ES-I3 (cell line): ENCODE data around the gene LDHB.

Experiments used
- H3K36me3 ChIP-seq: 2 replicates; pipeline ENCODE4 v1.6.1; 2013; ENCODE audit warnings: mild to moderate bottlenecking, low read length, control low read depth, moderate library complexity; ENCODE audit not compliant: insufficient read depth
- H3K4me1 ChIP-seq: 2 replicates; pipeline ENCODE4 v1.6.1; 2013; ENCODE audit warnings: mild to moderate bottlenecking, control low read depth, low read length; ENCODE audit not compliant: insufficient read depth
- H3K9ac ChIP-seq: 2 replicates; pipeline ENCODE4 v1.6.1; 2013; ENCODE audit warnings: low read depth, mild to moderate bottlenecking, low read length, moderate library complexity
- H3K9me3 ChIP-seq: 2 replicates; pipeline ENCODE4 v1.6.1; 2013; ENCODE audit warnings: mild to moderate bottlenecking, low read length, moderate library complexity; ENCODE audit not compliant: control insufficient read depth, insufficient read depth

Gene LDHB

DNA sequence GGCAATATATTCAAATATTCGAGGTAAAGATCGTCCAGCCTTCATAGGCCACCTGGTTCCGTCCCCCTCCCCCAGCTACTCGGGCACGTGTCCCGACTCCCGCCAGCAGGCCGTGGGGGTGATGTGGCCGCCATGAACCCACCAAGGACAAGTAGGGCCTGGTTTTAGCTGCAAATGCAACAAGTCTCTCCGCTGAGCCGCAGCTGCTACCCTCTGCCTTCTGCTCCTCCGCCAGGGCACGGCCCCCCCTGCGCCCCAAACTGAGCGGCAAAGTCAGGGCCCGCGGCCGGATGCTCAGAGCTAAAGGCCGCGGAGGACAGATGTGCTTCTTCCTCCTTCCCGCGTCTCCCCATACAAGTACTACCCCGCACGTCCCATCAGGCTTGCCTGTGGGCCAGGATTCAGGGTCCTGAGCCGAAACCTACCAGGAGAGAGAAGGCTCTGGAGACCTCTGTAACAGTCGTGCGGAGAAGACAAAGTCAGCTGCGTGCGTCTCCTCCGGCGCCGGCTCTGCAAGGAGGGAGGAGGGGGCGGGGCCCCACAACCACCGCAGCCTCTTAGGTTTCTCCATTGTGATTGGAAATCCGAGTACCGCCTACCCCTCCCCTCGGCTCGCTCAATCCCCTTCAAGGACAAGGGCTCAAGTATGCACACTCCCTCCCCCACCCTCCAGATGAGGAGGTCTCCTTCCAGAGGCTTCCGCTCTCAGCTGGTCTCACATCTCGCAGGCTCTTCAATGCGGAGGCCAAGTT is at the start of gene LDHB:
Gene LDHB, minus strand, starts transcription at position 517 of the 752 bp plus-strand sequence. CDS start 3,171 bp downstream, outside the sequence.
- Histone ChIP-seq H3K36me3 (peaks cover 9% of the 10 kb centered on the region), H3K4me1 (peaks cover 8% of the 10 kb centered on the region; the same call in 1 of the 2 replicates), H3K9me3 (no peaks in the 10 kb centered on the region), H3K9ac (peak within 1 kb of the TSS; percentile 94)

DNA sequence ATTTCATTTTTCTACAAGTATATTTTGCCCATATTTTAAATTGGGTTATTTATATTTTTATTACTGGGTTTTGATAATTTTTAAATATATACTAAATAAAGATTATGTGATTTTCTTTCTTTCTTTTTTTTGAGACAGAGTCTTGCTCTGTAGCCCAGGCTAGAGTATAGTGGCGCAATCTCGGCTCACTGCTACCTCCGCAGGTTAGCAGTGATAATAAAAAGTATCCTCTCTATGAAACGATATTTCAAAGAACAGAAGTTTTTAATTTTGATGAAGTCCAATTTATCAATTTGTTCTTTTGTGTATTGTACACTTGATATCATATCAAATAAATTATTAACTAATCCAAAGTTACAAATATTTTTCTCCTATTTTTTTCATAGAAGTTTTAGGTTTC is 47.2 kb upstream of the LDHB start:
- Histone ChIP-seq H3K9ac (no peak overlapping the region), H3K9me3 (no peaks in the 10 kb centered on the region), H3K4me1 (no peaks in the 10 kb centered on the region), H3K36me3 (no peaks in the 10 kb centered on the region)

DNA sequence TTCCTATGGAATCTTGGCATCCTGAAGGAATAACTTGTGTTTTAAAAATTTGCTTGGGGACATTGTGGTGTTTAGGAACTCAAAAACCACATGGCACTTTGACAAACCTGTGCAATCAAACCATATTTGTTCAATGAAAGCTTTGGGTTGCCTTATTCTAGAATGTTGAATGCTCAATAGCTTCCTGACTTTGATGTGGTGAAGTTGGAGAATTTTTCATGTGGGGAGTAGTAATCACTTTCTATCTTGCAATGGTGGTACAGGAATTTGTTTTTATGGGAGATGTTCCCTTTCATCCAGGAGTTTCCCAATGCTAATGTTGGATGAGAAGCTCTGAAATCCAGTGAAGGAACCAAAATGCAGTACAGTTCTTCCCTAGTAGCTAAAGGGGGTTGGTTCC is 42.2 kb upstream of the LDHB start:
- Histone ChIP-seq H3K4me1 (0 out of 2 replicates have a peak, but pooled peaks cover 3% of the 10 kb centered on the region), H3K9me3 (no peaks in the 10 kb centered on the region), H3K36me3 (no peaks in the 10 kb centered on the region), H3K9ac (no peak overlapping the region)

DNA sequence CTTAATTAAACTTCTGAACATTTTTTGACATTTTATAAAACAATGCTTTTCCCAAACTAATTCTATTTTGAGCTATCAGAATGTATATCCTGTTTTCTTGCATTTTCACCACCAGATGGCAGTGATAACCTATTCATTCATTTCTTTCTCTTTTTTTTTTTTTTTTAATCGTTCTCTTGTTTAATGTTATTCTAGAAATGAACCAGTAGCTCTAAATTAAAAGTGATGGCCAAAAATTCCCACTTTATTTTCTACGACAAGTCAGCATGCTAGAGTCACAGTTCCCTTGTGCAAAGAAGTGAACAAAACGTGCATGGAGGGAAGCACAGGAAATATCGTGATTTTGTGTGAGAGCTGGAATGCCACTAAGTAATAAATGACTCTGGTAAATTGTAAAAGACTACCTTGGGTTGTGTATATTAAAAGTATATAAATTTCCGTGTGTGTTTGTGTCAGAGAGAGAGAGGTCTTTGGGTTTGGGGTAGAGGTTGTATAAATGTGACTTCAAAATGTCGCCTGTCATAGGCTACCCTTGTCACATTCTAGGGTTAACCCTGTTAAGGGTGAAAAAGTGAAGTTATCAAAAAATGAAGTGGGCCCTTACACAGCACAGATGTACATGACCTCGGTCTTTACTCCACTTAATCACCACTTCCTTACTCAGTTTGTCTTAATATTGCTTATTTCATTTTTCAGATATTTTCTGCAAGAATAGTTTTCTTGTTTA is 40.4 kb upstream of the LDHB start:
- Histone ChIP-seq H3K36me3 (no peaks in the 10 kb centered on the region), H3K9me3 (no peaks in the 10 kb centered on the region), H3K4me1 (0 out of 2 replicates have a peak, but pooled peaks cover 3% of the 10 kb centered on the region), H3K9ac (no peak overlapping the region)

DNA sequence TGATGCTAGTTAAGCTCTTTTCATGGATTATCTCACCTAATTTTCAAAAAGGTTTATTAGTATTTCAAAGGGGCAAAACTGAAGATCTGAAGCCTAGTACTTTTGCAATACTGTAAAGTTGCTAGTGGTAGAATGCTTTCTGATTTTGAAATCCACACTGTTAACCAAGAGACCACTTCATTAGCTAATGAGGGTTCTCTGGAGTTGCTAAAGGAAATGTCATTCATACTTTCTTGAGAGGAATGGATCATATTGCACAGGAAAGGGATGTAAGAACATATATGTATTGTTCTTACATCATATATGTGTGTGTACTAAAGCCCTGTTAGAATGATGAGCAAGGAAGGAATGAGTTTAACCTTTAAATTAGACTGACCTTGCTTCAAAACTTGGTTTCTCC is 39.0 kb upstream of the LDHB start:
- Histone ChIP-seq H3K36me3 (no peaks in the 10 kb centered on the region), H3K9ac (no peak overlapping the region), H3K4me1 (0 out of 2 replicates have a peak, but pooled peaks cover 3% of the 10 kb centered on the region), H3K9me3 (no peaks in the 10 kb centered on the region)

DNA sequence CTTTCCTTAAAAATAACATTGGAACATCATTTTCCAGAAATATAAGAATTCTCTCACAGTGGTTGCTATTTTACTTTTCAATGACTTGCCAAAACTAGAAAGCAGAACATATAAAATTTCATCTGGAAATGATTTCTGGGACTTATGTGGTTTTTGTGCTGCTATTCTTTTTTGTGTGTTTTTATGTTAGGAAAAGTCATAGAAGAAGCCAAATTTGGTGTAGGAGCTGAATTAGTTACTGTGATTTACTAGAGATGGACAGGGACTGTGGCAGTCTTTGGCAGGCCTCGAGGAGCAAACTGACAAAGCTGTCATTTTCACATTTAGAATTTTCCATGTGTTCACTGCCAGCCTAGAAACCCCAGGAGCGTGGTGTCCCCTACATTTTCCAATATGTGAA is 38.3 kb upstream of the LDHB start:
- no peaks in the 10 kb centered on the region for H3K36me3 ChIP-seq
- no peaks in the 10 kb centered on the region for H3K9me3 ChIP-seq
- H3K4me1 ChIP-seq = 0 out of 2 replicates have a peak, but pooled peaks cover 3% of the 10 kb centered on the region
- no peak overlapping the region for H3K9ac ChIP-seq

DNA sequence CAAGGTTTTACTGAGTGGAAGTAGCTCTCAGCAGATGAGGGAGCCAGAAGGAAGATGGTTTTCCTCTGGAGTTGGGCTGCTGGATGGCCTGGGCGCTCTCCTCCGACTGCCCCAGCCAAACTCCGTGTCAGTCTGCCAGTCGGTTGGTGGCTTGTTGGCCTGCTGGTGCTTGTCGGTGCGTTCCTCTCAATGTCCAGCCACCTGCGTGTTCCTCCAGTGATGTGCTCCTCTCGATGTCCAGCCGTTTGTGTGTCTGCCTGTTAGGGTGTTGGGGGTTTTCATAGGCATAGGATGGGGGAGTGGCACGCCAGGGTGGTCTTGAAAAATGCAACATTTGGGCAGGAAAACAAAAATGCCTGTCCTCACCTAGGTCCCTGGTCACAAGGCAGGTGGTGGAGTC is 37.0 kb upstream of the LDHB start:
- H3K36me3 ChIP-seq = no peaks in the 10 kb centered on the region
- H3K4me1 ChIP-seq = 0 out of 2 replicates have a peak, but pooled peaks cover 3% of the 10 kb centered on the region
- no peak overlapping the region for H3K9ac ChIP-seq
- H3K9me3 ChIP-seq = no peaks in the 10 kb centered on the region

DNA sequence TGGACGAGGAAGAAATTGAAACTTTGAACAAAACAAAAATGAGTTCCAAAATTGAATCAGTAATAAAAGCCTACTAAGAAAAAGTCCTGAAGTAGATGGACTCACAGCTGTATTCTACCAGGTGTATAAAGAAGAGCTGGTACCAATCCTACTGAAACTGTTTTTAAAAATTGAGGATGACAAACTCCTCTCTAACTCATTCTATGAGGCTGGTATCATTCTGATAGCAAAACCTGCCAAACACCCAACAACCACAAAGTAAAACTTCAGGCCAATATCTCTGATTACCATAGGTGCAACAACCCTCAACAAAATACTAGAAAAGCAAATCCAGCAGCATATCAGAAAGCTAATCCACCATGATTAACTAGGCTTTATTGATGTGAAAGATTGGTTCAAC is 33.9 kb upstream of the LDHB start:
- H3K9ac ChIP-seq = no peak overlapping the region
- H3K4me1 ChIP-seq = 0 out of 2 replicates have a peak, but pooled peaks cover 3% of the 10 kb centered on the region
- no peaks in the 10 kb centered on the region for H3K36me3 ChIP-seq
- H3K9me3 ChIP-seq = no peaks in the 10 kb centered on the region

DNA sequence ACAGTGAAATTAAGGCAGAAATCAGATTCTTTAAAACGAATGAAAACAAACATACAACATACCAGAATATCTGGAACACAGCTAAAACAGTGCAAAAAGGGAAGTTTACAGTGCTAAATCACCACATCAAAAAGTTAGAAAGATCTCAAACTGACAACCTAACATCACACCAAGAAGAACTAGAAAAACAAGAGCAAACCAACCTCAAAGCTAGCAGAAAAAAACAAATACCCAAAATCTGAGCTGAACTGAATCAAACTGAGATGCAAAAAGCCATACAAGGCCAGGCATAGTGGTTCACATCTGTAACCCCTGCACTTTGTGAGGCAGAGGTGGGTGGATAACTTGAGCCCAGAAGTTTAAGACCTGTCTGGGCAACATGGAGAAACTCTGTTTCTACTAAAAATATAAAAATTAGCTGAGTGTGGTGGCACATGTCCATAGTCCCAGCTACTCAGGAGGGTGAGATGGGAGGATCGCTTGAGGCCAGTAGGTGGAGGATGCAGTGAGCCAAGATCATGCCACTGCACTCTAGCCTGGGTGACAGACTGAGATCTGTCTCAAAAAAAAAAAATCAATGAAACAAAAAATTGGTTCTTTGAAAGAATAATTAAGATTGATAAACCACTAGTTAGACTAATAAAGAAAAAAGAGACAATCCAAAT is 33.2 kb upstream of the LDHB start:
- no peak overlapping the region for H3K9ac ChIP-seq
- H3K4me1 ChIP-seq = 0 out of 2 replicates have a peak, but pooled peaks cover 3% of the 10 kb centered on the region
- no peaks in the 10 kb centered on the region for H3K36me3 ChIP-seq
- no peaks in the 10 kb centered on the region for H3K9me3 ChIP-seq

DNA sequence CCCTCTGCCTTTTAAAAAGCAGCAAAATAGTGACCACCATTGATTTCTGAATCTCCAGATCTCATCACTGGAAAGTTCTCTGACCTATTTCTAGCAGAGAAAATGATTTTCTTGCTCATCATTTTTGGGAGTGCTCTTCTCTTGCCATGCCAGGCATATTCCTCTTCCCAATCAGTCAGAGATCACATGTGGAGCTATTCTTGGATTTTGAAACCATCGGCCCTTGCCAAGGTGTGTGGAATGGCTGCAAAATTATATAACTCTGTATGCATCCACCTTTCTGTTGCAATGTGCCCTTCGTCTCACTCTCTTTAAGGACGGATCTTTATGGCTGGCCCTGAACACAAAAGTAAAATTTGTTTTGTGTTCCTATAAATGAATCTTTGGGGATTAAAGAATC is 25.5 kb upstream of the LDHB start:
- Histone ChIP-seq H3K9ac (no peak overlapping the region), H3K9me3 (no peaks in the 10 kb centered on the region), H3K4me1 (no peaks in the 10 kb centered on the region), H3K36me3 (no peaks in the 10 kb centered on the region)

DNA sequence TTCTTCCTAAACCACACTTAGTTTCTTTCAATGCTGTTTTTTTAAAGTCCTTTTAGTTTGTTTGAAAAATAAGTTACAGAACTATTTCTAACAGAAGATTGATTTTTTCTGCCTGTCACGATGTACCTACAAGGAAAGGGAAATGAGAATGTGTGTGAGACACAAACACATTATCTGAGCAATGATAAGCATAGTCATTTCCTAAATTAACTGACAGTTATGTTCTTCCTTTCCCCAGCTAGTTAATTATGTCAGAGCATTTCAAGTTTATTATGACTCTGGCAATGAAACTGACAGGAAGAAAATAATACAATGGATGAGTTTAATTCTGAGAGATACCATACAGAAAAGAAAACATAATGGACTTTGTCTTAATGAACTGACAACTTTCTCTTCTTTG is 21.3 kb upstream of the LDHB start:
- no peaks in the 10 kb centered on the region for H3K36me3 ChIP-seq
- H3K4me1 ChIP-seq = no peaks in the 10 kb centered on the region
- no peak overlapping the region for H3K9ac ChIP-seq
- H3K9me3 ChIP-seq = no peaks in the 10 kb centered on the region

DNA sequence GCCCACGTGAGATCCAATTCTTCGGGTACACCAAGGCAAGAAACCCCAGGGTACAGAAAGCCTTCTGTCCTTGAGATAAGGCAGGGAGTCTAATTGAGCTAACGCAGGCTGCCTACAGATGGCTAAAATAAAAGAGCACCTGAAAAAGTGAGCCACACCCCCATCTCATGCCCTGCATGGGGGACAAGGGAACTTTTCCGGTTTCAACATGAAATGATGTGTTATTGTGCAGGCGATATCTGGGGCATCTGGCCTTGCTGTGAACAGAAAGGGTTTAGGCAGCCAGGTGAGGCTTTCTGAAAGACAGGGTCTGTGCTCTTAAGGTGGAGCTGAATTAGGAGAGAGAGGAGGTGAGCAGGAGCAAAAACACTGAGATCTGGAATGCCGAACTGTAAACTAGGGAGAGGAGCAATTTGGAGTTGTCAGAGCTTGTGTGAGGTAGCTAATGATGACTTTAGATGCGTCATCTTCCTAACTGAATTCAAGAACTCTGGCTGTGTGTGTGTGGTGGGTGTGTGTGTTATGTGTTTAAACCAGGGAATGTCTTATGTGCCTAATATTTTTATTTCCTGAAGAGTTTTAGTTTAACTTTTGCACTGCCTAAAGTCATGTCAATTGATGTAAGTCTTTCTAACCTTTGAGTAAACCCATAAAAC is 20.1 kb upstream of the LDHB start:
- H3K36me3 ChIP-seq = no peaks in the 10 kb centered on the region
- H3K9ac ChIP-seq = no peak overlapping the region
- no peaks in the 10 kb centered on the region for H3K9me3 ChIP-seq
- H3K4me1 ChIP-seq = no peaks in the 10 kb centered on the region

DNA sequence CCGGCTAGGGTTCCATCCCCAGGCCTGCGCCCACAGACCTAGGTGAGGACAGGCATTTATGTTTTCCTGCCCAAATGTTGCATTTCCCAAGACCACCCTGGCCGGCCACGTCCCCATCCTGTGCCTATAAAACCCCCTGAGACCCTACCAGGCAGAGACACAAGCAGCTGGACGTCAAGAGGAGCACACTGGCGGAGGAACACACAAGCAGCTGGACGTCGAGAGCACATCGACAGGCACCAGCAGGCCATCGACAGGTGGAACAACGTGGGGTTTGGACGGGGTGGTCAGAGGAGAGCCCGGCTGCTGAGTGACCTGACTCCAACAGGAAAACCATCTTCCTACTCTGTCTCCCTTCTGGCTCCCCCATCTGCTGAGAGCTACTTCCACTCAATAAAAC is 19.6 kb upstream of the LDHB start:
- Histone ChIP-seq H3K9ac (no peak overlapping the region), H3K36me3 (no peaks in the 10 kb centered on the region), H3K4me1 (no peaks in the 10 kb centered on the region), H3K9me3 (no peaks in the 10 kb centered on the region)

DNA sequence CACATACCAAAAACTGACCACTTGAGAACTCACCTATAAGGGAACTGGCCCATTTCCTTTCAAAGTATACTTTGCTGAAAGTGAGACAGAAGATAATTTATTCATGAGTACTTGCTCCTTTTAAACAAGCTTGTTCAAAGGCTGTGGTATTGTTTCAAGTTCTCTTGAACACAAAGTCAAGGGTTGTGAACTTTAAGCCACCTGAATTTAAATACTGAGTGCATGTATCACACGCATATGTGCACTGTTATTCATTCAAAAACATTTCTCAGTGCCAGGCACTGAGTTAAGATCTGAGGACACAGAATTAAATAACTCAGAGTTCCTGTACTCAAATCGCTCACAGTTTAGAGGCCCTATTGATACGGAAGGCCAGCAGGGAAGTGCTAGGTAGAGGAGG is 19.1 kb upstream of the LDHB start:
- Histone ChIP-seq H3K4me1 (no peaks in the 10 kb centered on the region), H3K9me3 (no peaks in the 10 kb centered on the region), H3K9ac (no peak overlapping the region), H3K36me3 (no peaks in the 10 kb centered on the region)
